Urinary bladder (tissue), 4 donors: ENCODE data around the gene CD300A. TPM values are rescaled to one million over a fixed set of nuclear protein-coding genes. Genes with fewer than 3 reads are reported as not detected.
A peak's percentile ranks its signal among the peaks of the same experiment; 100 is the strongest.

Experiments
- DNase-seq: peaks from one replicate; pipeline ENCODE4 v3.0.0-alpha.2; 2015; ENCODE audit errors: extremely low spot score
- H3K27ac ChIP-seq: one replicate; pipeline ENCODE4 v1.5.1; 2013; ENCODE audit warnings: low read depth, mild to moderate bottlenecking, moderate library complexity
- H3K36me3 ChIP-seq: one replicate; pipeline ENCODE4 v1.6.1; 2013; ENCODE audit warnings: mild to moderate bottlenecking, moderate library complexity; ENCODE audit not compliant: insufficient read depth
- H3K4me1 ChIP-seq: one replicate; pipeline ENCODE4 v1.6.1; 2013; ENCODE audit warnings: mild to moderate bottlenecking, moderate library complexity; ENCODE audit not compliant: insufficient read depth
- H3K4me3 ChIP-seq: one replicate; pipeline ENCODE4 v1.5.1; 2013; ENCODE audit warnings: low read depth, low read length
- WGBS: extraction: QIAGEN DNeasy Blood & Tissue Kit; methylation state at CpG from one replicate; pipeline ENCODE4 v1.1.7; 2013; 5-methylcytosine and 5-hydroxymethylcytosine counted together
- polyA plus RNA-seq: library from polyadenylated mRNA; stranded (reverse); fragments of 200-250 nt; gene quantifications from one replicate; pipeline ENCODE4 v1.2.3, GENCODE V29; 2013
- total RNA-seq: library from RNA; depleted of rRNA; stranded (reverse); fragments of >200 nt; gene quantifications from one replicate; pipeline ENCODE4 v1.2.3, GENCODE V29; 2014
- donor health status: healthy with polysubstance abuse.
- donor health status: healthy.

Gene CD300A
- total and polyA plus RNA-seq, 2 donors: 2.7 to 5.2 TPM

- DNase-seq: no peak
- peaks cover 3% of the 10 kb centered on the region for H3K4me1 ChIP-seq
- H3K27ac ChIP-seq: peak overlapping the region; percentile 87
Measured at GRCh38 chr17:74454197-74455024, 12.0 kb upstream of the CD300A start.

DNA sequence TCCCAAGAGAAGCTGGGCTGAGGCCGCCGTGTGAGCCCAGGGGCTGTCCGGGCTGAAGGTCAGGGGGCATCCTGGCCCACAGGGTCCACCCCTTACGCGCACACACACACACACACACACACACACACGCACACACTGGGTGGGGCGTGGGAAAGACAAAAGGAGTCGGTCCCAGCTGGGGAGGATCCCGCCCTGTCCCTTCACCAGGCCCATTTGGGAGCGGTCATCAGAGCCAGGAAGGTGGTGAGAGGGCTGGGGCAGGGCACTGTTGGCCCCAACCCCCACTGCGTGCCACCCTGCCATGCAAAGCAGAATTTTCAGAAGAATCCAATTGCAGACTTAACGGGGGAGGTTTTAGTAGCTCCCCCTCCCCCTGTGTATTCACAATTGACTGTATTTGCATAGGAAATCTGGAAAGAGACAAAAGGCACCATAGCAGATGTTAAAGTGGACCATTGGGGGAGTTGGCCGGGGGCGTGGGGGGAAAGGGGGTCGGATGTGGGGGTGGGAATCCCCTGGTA is 11.3 kb upstream of the CD300A start:
- no peak overlapping the region for H3K4me3 ChIP-seq
- H3K36me3 ChIP-seq: no peaks in the 10 kb centered on the region
- H3K27ac ChIP-seq: no peak overlapping the region
- WGBS: 70% methylated on average over 15 of the region's 15 CpGs
- H3K4me1 ChIP-seq: peaks cover 3% of the 10 kb centered on the region
- no peak for DNase-seq

More at GRCh38 chr17:74454197-74455024, 12.0 kb upstream of the CD300A start:
- 13% methylated on average over 40 of the region's 40 CpGs for WGBS
- H3K36me3 ChIP-seq: no peaks in the 10 kb centered on the region
- peak overlapping the region; percentile 36 for H3K4me3 ChIP-seq

DNA sequence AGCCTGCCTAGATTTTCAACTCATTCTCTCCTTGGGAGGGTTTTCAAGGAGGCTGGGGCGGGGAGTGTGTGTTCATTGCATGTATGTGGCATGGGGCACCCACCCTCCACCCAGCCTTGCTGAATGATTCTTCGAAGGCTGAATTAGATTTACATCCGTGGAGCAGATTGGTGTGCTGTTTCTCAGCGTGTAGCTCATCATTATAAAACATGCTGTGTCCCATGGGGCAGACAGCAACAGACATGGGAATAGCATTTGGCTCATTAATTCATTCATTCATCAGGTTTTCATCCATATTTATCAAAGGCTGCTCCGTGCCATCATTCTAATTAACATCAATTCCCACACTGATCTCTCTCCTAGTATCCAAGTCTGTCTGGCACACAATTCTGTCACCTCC is 10.6 kb upstream of the CD300A start:
- no peak for DNase-seq
- Histone ChIP-seq H3K36me3 (no peaks in the 10 kb centered on the region), H3K4me1 (peaks cover 3% of the 10 kb centered on the region), H3K27ac (no peak overlapping the region), H3K4me3 (no peak overlapping the region)
- 82% methylated on average over 5 of the region's 5 CpGs for WGBS

- no peak for DNase-seq
- H3K27ac ChIP-seq: no peak overlapping the region
- WGBS: 21% methylated on average over 18 of the region's 18 CpGs
- peaks cover 3% of the 10 kb centered on the region for H3K4me1 ChIP-seq
- H3K4me3 ChIP-seq: no peak overlapping the region
- no peaks in the 10 kb centered on the region for H3K36me3 ChIP-seq
Measured at GRCh38 chr17:74457146-74457819, 9.2 kb upstream of the CD300A start.

- Histone ChIP-seq H3K4me1 (peaks cover 3% of the 10 kb centered on the region), H3K36me3 (no peaks in the 10 kb centered on the region), H3K27ac (no peak overlapping the region), H3K4me3 (no peak overlapping the region)
- WGBS: 36% methylated on average over 6 of the region's 6 CpGs
- DNase-seq: no peak
Measured at GRCh38 chr17:74457820-74458166, 8.6 kb upstream of the CD300A start.

GRCh38 chr17:74458835-74459234 is 7.6 kb upstream of the CD300A start:
- H3K36me3 ChIP-seq: no peaks in the 10 kb centered on the region
- H3K4me3 ChIP-seq: no peak overlapping the region
- no peak for DNase-seq
- no peak overlapping the region for H3K27ac ChIP-seq
- WGBS: 83% methylated on average over 3 of the region's 3 CpGs
- no peaks in the 10 kb centered on the region for H3K4me1 ChIP-seq

GRCh38 chr17:74459622-74460021 is 6.8 kb upstream of the CD300A start:
- 70% methylated on average over 7 of the region's 7 CpGs for WGBS
- H3K36me3 ChIP-seq: no peaks in the 10 kb centered on the region
- no peak overlapping the region for H3K4me3 ChIP-seq
- H3K27ac ChIP-seq: no peak overlapping the region
- no peak for DNase-seq
- H3K4me1 ChIP-seq: no peaks in the 10 kb centered on the region

GRCh38 chr17:74460241-74460640 is 6.2 kb upstream of the CD300A start:
- Histone ChIP-seq H3K4me1 (no peaks in the 10 kb centered on the region), H3K36me3 (no peaks in the 10 kb centered on the region), H3K27ac (no peak overlapping the region), H3K4me3 (no peak overlapping the region)
- DNase-seq: no peak
- 74% methylated on average over 2 of the region's 2 CpGs for WGBS

- H3K27ac ChIP-seq: no peak overlapping the region
- no peak for DNase-seq
- WGBS: 96% methylated on average over 7 of the region's 7 CpGs
- no peak overlapping the region for H3K4me3 ChIP-seq
- H3K4me1 ChIP-seq: no peaks in the 10 kb centered on the region
- no peaks in the 10 kb centered on the region for H3K36me3 ChIP-seq
Measured at GRCh38 chr17:74460996-74461395, 5.4 kb upstream of the CD300A start.

- DNase-seq: no peak
- Histone ChIP-seq H3K4me1 (no peaks in the 10 kb centered on the region), H3K27ac (no peak overlapping the region), H3K36me3 (no peaks in the 10 kb centered on the region), H3K4me3 (no peak overlapping the region)
- WGBS: 81% methylated on average over 10 of the region's 10 CpGs
Measured at GRCh38 chr17:74461611-74462010, 4.8 kb upstream of the CD300A start.

- Histone ChIP-seq H3K4me1 (no peaks in the 10 kb centered on the region), H3K27ac (no peak overlapping the region), H3K36me3 (no peaks in the 10 kb centered on the region), H3K4me3 (no peak overlapping the region)
- 85% methylated on average over 7 of the region's 7 CpGs for WGBS
- DNase-seq: no peak
Measured at GRCh38 chr17:74464730-74465377, 1.6 kb upstream of the CD300A start.

GRCh38 chr17:74465378-74466110 is 890 bp upstream of the CD300A start:
- no peak for DNase-seq
- Histone ChIP-seq H3K27ac (no peak overlapping the region), H3K4me1 (no peaks in the 10 kb centered on the region), H3K4me3 (no peak overlapping the region), H3K36me3 (no peaks in the 10 kb centered on the region)
- 84% methylated on average over 8 of the region's 8 CpGs for WGBS

- Histone ChIP-seq H3K27ac (no peak overlapping the region), H3K36me3 (no peaks in the 10 kb centered on the region), H3K4me3 (no peak overlapping the region), H3K4me1 (no peaks in the 10 kb centered on the region)
- 22% methylated on average over 11 of the region's 11 CpGs for WGBS
- no peak for DNase-seq
Measured at GRCh38 chr17:74466828-74467184, 372 bp downstream of the CD300A start.
